Stimulated activated CD4-positive, alpha-beta T cell treated with anti-CD3 and anti-CD28 coated beads, Interleukin-15, amount 100 ng/mL, for 1 hour (primary cell): ENCODE data around the gene INTS14.
"Not testable (repeated sequence)": the region's sequence is repeated elsewhere in the genome, so short reads cannot be mapped to it uniquely, and the experiment has no call there.

ENCODE experiments used
- DNase-seq, 2 donors: peaks; one replicate each; pipeline ENCODE4 v3.0.0-alpha.2; 2020; ENCODE audit warnings: low read depth in 1 of 2, low spot score in 1 of 2

INTS14 gene

DNA sequence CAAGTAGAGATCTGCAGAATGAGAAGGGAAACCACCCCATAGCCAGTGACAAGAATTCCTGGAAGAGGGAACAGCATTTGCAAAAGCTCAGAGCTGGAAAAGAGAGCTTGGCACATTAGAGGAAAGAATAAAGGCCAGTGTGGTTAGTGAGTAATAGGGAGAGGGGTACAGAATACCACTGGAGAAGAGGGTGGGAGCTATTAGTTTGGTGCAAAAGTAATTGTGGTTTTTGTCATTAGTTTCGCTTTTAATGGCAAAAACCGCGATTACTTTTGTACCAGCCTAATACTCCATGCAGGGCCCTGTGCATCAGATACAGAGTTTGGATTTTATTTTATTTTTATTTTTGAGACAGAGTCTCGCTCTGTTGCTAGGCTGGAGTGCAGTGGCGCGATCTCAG, 20.6 kb upstream of the INTS14 start:
- DNase-seq: no peak

DNA sequence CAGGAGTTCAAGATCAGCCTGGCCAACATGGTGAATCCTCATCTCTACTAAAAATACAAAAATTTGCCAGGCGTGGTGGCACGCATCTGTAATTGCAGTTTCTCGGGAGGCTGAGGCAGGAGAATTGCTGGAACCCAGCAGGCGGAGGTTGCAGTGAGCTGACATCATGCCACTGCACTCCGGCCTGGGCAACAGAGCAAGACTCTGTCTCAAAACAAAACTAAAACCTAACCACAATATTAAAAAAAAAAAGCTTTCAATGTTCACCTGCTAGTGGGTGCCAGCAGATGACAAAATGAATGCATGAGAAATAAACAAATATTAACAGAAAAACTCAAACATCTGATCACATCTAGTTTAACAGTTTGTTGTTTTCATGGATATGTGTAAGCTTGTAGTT, 19.8 kb upstream of the INTS14 start:
- DNase-seq: no peak

DNA sequence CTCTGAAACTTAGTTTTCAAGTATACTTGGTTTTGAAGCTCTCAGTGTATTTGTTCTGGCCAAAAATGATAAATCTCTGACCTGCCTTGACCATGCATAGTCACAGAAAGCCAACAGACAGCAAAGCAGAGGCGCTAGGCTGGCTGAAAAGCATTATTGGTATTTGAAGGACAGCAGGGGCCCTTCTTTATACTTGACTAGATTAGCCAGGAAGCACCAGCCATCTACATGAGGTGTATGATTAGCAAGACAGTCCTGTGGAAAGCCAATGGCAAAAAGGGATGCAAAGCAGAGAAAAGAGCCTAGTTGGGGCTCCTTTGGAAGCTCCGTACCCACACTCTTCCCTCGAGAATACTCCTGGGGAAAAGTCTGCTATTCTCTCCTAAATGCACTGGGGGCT, 18.6 kb upstream of the INTS14 start:
- no peak for DNase-seq

DNA sequence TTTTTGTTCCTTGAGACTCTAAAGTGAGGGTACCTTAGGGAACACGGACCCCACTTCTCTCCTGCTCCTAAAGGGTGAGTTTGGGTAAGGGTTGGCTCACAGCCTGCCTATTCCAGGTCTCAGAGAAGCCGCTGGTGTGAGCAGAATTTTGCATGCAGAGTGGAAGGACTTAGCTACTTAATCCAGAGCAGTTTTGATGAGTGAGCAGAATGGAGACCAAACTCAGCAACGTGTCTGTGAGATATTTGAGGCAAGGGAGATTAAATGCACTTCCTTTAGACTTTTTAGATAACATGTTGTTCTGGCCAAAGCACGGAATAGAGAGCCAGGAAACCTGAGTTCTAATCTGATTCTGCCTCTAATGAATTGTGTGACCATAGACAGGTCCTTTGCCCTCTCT, 15.9 kb upstream of the INTS14 start:
- DNase-seq: no peak

DNA sequence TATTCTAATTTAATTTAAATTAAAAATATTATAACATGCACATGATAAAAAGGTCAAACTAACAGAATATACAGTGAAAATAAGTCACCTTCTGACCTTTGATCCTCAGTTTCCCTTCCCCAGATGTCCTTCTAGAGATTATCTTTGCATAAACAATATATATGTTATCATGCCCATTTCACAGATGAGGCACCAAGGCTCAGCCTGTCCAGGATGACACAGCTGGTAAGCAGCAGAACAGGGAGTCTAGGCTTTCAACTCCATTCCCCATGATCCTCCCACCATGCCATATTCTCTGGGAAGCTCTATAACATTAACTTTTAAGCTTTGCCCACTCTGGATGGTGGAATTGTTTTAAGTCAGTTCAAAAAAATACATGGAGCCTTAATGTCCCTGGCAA, 12.2 kb upstream of the INTS14 start:
- no peak for DNase-seq

DNA sequence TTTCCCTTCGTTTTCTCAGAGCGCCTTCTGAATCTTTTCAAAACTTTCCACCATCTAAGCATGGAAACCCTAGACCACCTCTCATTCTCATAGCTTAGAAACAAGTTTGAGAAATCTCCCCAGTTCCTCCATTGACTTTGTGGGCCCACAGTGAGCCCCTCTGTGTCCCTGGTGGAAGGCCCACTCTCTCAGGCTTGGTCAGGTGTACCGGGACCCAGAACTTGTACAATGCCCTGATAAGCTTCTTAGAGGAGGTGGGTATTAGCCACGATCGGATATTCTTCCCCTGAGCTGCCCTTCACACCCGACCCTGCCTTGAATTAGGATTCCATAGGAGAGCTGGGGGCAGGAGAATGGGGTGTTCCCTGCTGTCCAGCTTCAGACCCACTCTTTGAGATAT, 10.7 kb upstream of the INTS14 start, which contains the start of gene SLC24A1:
Gene SLC24A1 (plus strand): TSS at position 301 of the 400 bp plus-strand sequence. CDS start 2,143 bp downstream, outside the sequence.
- DNase-seq: no peak

DNA sequence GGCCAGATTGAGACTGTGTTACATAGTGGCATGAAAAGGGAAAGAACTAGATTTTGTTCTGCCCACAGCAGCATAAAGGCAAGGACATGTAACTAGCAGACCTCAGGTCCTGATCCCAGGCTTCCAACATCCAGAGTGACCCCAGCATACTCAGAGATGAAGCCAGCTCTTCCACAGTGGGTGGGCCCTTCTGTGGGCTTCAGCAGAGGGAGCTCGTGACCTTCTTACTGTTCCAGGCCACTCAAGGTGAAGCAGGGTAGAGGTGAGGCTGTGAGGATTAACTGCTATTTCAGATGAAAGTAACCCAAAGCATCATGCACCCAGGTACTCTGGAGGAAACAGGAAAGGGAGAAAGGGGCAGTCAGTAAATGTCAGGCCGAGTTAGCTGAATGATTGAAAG, 9.9 kb upstream of the INTS14 start:
- no peak for DNase-seq

DNA sequence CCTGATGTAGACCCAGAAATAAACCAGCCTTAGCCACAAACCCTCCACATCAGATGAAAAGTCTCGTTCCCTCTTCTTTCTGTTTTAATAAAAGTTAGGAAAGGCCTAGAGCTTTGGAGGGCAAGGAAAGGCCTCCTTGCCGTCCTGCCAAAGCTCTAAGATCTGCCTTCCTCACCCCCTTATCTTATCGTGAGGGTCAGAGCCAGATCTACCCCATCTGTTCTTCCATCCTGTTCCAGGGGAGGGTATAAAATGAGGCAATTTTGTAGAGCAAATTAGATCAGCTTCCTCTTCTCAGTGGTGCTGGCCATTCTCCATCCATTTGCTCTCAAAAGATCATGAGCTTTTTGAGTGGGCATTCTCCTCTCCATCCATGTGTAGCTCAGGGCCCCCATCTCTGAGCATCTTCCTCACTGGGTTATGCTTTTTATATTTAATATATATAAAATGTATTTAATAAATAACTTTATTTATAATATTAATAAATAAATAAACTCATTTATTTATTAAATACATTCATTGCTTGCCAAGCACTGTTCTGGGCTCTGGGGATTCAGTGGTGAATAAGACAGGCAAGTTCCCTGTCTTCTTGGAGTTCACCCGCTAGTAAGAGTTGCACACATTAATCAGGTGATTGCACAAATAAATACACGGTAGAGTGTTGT, 8.8 kb upstream of the INTS14 start:
- DNase-seq: no peak

DNA sequence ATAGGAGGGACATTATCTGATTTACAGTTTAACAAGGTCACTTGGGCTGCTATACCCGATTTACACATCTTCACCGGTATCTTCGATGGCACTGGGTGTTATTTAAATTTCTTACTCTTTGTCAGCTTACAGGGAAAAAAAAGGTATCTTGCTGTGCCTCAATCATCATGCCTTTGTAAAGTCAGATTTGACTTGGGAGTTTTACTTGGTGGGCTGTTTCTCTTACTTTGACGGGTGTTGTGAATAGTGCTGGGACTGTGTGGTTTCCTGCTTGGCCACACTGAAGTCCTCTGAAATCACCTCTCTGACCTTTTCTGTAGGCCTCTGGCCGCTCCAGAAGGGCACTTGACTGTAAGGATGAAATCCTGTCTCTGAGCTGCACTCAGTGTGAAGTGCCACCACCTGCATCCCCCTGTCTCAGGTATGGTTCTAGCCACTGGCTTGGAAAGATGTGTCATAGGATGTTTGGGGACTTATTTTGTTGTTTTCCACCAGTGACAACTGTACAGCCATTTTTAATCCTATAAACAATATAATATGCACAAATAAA, 7.7 kb upstream of the INTS14 start:
- DNase-seq: no peak

DNA sequence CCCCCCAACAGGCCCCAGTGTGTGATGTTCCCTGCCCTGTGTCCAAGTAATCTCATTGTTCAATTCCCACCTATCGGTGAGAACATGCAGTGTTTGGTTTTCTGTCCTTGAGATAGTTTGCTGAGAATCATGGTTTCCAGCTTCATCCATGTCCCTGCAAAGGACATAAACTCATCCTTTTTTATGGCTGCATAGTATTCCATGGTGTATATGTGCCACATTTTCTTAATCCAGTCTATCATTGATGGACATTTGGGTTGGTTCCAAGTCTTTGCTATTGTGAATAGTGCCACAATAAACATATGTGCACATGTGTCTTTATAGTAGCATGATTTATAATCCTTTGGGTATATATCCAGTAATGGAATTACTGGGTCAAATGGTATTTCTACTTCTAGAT, 5.0 kb upstream of the INTS14 start:
- not testable (repeated sequence) for DNase-seq

DNA sequence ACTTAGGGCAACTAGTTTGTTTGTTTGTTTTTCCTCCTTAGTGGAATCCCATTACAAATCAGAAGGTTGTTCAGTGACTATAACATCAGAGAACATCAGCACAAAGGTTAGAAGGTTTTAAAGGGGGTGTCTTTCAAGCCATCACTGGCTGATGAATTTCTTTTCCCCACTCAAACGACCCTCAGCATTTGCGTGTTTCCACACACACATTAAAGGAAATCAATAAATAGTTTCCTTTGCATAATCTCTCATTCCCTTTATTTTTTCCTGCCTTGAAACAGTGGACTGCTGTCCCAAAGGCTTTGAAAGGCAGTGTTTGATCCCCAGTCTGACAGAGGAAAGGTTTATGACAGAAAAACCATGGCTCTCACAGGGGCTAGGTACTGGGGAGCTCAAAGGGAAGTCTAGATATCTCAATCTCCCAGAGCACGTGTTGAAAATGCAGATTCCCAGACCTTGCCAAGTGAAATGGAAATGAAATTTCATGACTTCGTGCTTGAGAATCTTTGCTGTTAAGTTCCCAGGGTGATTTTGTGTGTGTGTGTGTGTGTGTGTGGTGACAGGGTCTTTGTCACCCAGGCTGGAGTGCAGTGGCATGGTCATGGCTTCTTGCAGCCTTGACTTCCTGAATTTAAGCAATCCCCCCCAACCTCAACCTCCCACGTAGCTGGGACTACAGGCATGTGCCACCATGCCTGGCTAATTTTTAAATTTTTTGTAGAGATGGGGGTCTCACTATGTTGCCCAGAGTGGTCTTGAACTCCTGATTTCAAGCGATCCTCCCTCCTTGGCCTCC, 2.2 kb upstream of the INTS14 start:
- no peak for DNase-seq

DNA sequence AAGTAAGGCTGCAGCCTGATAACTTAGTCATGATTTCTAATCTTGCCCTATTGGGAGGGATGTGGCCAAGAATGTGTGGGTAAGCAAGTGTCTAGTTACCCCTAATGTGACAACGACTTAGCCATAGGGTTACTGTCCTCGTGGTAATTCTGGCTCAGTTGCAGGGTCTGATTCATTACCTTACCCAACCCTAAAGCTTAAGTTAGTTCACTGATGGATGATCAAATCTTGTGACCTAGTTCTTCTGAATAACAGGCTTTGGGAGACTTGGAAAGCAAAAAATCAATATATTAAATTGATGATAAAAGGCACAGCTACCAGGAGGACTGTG, 1.6 kb upstream of the INTS14 start:
- no peak for DNase-seq

DNA sequence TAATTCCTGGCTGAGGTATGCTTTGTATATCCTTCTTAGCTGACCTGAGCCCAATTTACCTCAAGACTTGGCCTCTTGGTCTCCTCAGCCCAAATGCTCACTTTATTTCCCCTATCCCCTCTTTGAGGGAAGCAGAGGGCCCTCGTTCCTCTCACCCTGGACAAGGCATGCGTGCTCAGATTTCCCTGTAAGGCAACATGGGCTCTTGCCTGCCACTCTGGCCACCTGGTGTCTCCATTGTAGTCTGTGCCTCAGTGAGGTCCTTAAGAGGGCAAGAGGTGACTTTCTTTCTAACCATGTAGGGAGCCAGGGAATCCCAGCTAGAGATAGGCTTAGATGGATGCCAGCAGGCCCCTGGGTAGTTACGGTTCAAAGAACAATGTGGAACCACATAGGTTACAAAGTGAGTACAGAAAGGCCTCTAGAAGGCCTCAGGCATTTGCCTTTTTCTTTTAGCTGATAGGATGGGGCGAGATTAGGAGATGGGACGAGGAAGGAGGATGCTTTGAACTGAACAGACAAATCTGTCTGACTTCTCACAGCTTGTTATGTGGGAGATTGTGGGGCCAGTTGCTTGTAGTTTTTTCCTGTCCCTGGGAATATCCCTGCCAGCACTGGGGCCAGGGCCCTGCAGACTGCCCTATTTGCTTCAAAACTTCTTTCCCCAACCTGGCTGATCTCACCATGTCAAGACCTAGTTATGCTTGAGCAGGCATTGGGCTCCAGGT, 1.1 kb upstream of the INTS14 start:
- DNase-seq: no peak

DNA sequence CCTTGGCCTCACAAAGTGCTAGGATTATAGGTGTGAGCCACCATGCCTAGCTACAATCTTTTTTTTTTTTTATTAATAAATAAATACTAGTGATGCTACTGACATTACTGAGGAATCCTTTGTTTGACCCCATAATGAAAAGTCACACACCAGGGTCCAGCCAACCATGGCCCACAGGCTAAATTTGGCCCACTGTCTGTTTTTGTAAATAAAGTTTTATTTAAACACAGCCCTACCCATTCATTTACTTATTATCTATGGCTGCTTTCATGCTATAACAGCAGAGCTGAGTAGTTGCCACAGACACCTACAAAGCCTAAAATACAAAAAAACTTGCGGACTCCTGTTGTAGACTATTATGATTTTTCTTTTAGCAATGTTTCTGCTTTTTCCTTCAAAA, 7.4 kb downstream of the INTS14 start:
- DNase-seq: no peak

DNA sequence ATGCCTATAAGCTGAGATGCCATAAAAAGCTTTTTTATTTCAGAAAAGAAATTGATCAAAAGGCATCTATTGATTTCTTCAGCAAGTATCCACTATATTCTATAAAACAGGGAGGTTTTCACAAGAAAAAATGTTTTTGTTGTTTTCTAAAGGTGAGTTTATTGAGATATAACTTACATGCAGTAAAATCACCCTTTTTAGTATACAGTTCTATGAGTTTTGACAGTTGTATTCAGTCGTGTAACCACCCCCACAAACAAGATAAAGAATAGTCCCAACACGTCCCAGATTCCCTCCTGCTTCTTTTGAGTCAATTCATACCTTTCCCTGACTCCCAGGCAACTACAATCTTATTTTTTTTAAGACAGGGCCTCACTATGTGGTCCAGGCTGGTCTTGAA, 7.8 kb downstream of the INTS14 start:
- no peak for DNase-seq

DNA sequence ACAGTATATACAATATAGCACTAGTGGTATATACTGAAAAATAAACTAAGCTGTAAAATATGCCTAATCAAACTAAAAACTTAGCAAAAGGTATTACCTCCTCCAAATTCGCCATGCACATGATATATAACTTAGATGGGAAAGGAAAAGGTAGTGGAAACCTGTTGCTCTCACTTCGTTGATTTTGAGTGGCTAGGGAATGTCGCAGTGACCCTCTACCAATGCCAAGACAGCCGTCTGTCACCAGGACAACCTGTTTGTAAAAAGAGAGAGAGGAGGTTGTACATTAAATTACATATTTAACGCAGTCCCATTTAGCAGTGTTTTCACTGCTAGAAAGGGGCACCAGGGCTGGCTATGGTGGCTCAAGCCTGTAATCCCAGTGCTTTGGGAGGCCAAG, 11.3 kb downstream of the INTS14 start:
- no peak for DNase-seq

DNA sequence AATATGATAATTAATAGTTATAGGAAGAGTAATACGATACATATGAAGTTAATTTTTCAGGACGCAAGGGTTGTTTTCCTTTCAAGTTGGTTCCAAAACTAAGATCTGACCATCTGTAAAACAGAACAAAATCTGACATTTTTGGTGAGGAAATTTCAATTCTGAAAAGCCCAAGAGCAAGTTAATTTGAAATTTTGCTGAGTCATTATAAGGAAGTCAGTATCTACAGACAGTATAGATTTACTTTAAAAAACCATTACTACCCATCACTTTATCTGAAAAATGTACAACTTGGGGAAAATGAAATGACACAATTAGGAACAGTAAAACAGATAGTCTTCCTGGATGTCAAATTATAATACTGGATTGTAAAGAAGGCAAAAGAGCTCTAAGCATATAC, 12.5 kb downstream of the INTS14 start:
- DNase-seq: no peak

DNA sequence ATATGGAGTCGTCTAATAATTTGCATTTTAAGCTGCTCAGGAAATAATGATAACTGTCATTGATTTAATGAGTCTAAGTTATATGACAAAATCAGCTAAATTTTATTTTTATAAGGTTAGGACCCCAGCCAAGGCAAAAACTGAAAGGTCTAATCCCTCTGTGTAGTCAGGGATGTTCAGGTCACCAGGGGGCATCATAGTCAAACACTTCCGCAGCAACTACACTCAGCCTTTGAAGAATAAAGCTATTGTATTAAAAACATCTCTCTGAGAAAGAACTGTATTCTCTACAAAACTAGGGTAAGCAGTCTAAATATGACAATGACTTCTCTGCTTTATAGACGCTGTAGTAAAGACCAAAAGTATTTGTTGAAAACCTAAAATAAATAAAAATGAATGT, 15.0 kb downstream of the INTS14 start:
- no peak for DNase-seq

DNA sequence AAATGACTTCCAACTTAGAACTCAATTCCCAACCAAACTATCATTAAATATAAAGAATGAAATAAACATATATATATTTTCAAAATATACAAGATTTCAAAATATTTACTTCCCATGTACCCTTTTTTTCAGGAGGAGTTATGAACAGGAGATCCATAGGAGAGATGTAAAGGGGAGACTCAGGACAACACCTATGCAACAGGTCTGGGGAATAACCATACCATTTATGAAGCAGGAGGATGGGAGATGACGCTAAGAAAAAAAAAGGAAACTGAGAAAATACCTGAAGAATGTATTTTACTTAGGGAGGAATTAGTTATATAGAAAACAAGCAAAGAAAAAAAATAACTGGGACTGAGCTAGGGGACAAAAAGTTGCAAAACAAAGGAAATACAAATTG, 23.8 kb downstream of the INTS14 start:
- DNase-seq: no peak

DNA sequence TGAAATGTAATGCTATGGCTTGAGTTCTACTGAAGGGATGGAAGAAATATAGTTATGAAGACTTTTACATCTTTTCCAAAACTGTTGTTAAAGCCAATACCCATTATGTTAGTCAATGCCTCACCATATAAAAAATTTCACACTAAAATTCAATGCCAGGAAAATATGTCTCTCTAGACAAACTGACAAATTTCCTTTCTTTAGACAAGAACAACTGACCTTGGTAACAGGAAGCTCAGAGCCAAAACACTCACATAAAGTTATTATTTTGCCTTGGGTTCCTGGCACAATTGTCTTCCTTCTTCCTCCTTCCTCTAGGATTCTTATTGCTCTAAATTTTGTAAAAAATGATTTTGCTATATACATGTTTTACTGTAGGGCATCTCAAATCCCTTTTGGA, 26.7 kb downstream of the INTS14 start:
- no peak for DNase-seq

DNA sequence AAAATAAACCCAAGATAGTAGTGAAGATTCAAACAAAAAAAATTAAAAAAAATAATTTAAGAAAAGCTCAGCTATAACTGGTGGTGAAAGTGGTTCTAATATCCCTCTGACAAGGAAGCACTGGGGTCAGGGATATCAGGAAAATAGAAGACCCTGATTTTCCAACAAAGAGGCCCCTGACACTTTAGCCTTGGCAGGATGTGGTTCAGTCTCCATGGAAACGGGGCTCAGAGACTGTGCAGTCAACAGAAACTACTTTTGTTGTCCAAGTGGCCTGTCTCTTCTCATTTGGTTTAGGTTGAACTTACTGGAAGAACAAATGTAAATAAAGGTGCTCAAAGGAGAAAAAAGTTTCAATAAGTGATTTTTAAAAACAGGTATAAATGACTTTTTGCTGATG, 27.2 kb downstream of the INTS14 start:
- DNase-seq: no peak

DNA sequence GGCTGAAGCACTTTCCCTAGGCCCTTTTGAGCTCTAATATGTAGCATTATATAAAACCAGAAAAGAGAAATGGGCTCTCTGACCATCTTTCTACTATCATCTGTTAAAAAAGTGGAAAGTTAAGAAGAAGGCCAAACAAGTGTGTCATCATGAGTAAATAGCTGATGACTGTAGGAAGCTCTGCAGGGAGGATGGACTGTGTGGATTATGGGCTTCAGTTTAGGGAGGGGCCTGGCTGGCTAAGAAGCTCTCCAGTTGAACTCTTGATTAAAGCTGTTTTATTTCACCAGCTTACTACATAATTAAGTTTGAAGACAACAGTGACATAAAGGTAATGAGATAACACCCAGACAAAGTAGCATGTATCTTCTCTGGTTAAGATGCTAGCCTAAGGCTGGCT, 30.6 kb downstream of the INTS14 start:
- no peak for DNase-seq
